Activated CD4-positive, alpha-beta T cell treated with anti-CD3 and anti-CD28 coated beads, Interleukin-2, Interleukin-6, amounts not matched to agents 100 ng/mL and 50 ng/mL, durations not matched to agents 16 hours and 8 hours (primary cell): ENCODE results near the gene GABARAP.

Source experiments
- DNase-seq: peaks from one replicate; pipeline ENCODE4 v3.0.0-alpha.2; 2020

GABARAP gene

GRCh38 chr17:7239091-7240027 is 2.9 kb downstream of the GABARAP start, which contains the start of gene PHF23:
PHF23 (minus strand) TSS chr17:7239457; CDS start chr17:7239279, 178 bp downstream.
- peak; percentile 99 for DNase-seq

GRCh38 chr17:7238420-7239090 is 3.7 kb downstream of the GABARAP start:
- DNase-seq, result peak; percentile 27

GRCh38 chr17:7237761-7238419 is 4.4 kb downstream of the GABARAP start:
- DNase-seq, result peak; percentile 90

- DNase-seq, result no peak
These were observed 4.9 kb downstream of the GABARAP start for GRCh38 chr17:7237266-7237760.

GRCh38 chr17:7236808-7237207 is 5.4 kb downstream of the GABARAP start:
- DNase-seq, result no peak

GRCh38 chr17:7235693-7236665 is 6.3 kb downstream of the GABARAP start:
- no peak for DNase-seq

- peak; percentile 97 for DNase-seq
These were observed 7.9 kb downstream of the GABARAP start, which contains the start of gene DVL2 for GRCh38 chr17:7234083-7234951. DVL2 (minus strand) TSS chr17:7234517; CDS start chr17:7234262, 255 bp downstream.

GRCh38 chr17:7233701-7234082 is 8.6 kb downstream of the GABARAP start:
- DNase-seq, result no peak

- no peak for DNase-seq
These were observed 10.1 kb downstream of the GABARAP start for GRCh38 chr17:7232114-7232513.

- DNase-seq, result no peak
These were observed 12.7 kb downstream of the GABARAP start for GRCh38 chr17:7229504-7229903.

- no peak for DNase-seq
These were observed 13.3 kb downstream of the GABARAP start for GRCh38 chr17:7228920-7229319.

- DNase-seq, result no peak
These were observed 15.2 kb downstream of the GABARAP start for GRCh38 chr17:7226721-7227710.

GRCh38 chr17:7225711-7226331 is 16.4 kb downstream of the GABARAP start:
- DNase-seq, result no peak

- no peak for DNase-seq
These were observed 17.6 kb downstream of the GABARAP start for GRCh38 chr17:7224661-7225111.

GRCh38 chr17:7224110-7224509 is 18.1 kb downstream of the GABARAP start:
- DNase-seq, result no peak

- no peak for DNase-seq
These were observed 18.9 kb downstream of the GABARAP start for GRCh38 chr17:7223375-7223774.

- DNase-seq, result no peak
These were observed 19.3 kb downstream of the GABARAP start for GRCh38 chr17:7222972-7223292.

- DNase-seq, result no peak
These were observed 19.9 kb downstream of the GABARAP start for GRCh38 chr17:7222093-7222971.
